ENCODE results near the gene TBCB.
A peak's percentile ranks its signal among the peaks of the same experiment; 100 is the strongest.

- no peak for TF ChIP-seq CTCF (IDR thresholded peaks at IDR 0.05)
- TF ChIP-seq POLR2A (IDR thresholded peaks at IDR 0.05): peak in 1 of 4 donors; percentile 20
These were observed 45.7 kb downstream of the TBCB start for GRCh38 chr19:36160821-36161596.
